DND-41 (cell line): ENCODE results near the gene DMRTA2.

Source experiments
- ATAC-seq: fragments of 200-7000 bp; cut with Tn5 transposase; 3 replicates; pipeline ENCODE4 v1.9.1; 2021; ENCODE audit warnings: low read depth; ENCODE audit not compliant: insufficient read depth
- DNase-seq: peaks from one replicate; pipeline ENCODE4 v3.0.0-alpha.2; 2020
- H2AFZ ChIP-seq: 2 replicates; pipeline ENCODE4 v1.6.0; 2012; ENCODE audit warnings: low read depth, low read length
- H3K27ac ChIP-seq: 2 replicates; pipeline ENCODE4 v1.5.1; 2012; ENCODE audit warnings: low read length, inconsistent platforms
- H3K27me3 ChIP-seq: fragments of 200-600 bp; sonication (generic); 2 replicates; pipeline ENCODE4 v1.6.0; 2012; ENCODE audit warnings: low read length, mild to moderate bottlenecking, inconsistent platforms; ENCODE audit not compliant: insufficient read depth, poor library complexity
- H3K36me3 ChIP-seq: 2 replicates; pipeline ENCODE4 v1.5.1; 2012; ENCODE audit warnings: low read length, inconsistent platforms; ENCODE audit not compliant: insufficient read depth
- H3K4me1 ChIP-seq: 2 replicates; pipeline ENCODE4 v1.5.1; 2012; ENCODE audit warnings: mild to moderate bottlenecking, low read length; ENCODE audit not compliant: insufficient read depth
- H3K4me2 ChIP-seq: 2 replicates; pipeline ENCODE4 v1.6.0; 2012; ENCODE audit warnings: mild to moderate bottlenecking, moderate library complexity, low read length, inconsistent platforms; ENCODE audit not compliant: insufficient read depth
- H3K4me3 ChIP-seq, 2 experiments: fragments of 200-600 bp in 1 of 2; shearing (Covaris generic) in 1 of 2; 2 replicates each; pipeline ENCODE4 v1.5.1; 2012 to 2016; ENCODE audit warnings: inconsistent platforms in 2 of 2, low read length in 2 of 2, mild to moderate bottlenecking in 2 of 2, low read depth in 1 of 2, moderate library complexity in 1 of 2
- H3K79me2 ChIP-seq: 2 replicates; pipeline ENCODE4 v1.6.0; 2012; ENCODE audit warnings: low read length, inconsistent platforms; ENCODE audit not compliant: insufficient read depth
- H3K9ac ChIP-seq: 2 replicates; pipeline ENCODE4 v1.6.0; 2012; ENCODE audit warnings: low read depth, mild to moderate bottlenecking, inconsistent platforms, low read length, moderate library complexity
- H3K9me3 ChIP-seq: 2 replicates; pipeline ENCODE4 v1.5.1; 2012; ENCODE audit warnings: low read length, moderate library complexity, mild to moderate bottlenecking, inconsistent platforms; ENCODE audit not compliant: insufficient read depth, severe bottlenecking
- H4K20me1 ChIP-seq: 2 replicates; pipeline ENCODE4 v1.6.0; 2012; ENCODE audit warnings: low read length; ENCODE audit not compliant: insufficient read depth
- EZH2 ChIP-seq: IDR thresholded peaks from 3 replicates; pipeline ENCODE4 v1.6.1; 2012; ENCODE audit warnings: borderline replicate concordance, low read depth, mild to moderate bottlenecking, moderate library complexity, low read length, inconsistent platforms; ENCODE audit not compliant: severe bottlenecking
- TF ChIP-seq, protein P1 (sequence below): IDR thresholded peaks from 2 replicates; pipeline ENCODE4 v1.5.1; 2012; ENCODE audit warnings: borderline replicate concordance, low read length, moderate library complexity, mild to moderate bottlenecking; ENCODE audit not compliant: poor library complexity, severe bottlenecking; ENCODE audit errors: extremely low read depth

DMRTA2 gene

DNA sequence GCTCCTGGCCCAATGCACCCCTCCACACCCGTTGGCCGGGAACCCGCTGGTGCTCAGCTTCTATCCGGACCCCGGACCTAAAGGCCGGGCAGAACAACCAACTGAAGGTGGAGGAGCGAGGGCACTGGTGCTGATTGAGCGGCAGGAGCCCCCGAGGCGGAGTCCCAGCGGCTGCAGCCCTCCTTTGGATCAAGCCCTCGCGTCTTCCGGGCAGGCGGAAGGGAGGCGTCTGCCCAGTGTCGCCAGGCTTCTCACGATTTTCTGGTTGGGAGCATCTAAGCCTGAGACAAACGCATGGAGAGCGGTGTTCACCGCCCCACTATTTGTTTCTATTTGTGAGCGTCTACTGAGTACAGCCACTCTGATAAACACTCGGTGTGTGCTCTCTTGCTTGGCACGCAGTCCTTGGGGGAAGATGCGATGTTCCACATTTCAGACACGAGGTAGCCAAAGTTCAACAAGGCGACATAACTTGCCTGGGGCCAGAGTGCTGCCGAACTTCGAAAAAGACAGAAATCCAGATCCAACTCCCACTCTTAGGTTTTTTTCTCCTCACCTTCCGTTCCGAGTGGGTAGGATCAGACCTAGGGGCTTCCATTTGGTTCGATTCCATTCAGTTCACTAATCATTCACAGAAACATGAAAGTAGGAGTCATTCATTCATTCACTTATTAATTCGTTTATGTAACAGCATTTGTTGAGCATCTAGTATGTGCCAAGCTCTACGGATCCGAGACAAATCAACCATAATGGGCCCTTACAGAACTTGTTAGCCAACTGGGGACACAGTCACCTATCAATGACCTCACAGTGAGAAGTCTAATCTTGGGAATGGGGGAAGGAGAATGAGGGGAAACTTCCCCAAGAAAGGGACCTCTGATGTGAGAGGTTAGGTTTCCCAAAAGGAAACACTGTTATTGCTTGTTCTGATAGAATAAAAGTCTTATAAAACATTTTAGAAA, 4.9 kb upstream of the DMRTA2 start:
- H3K9me3 ChIP-seq: no peaks in the 10 kb centered on the region
- no peak overlapping the region for H2AFZ ChIP-seq
- H3K36me3 ChIP-seq: no peaks in the 10 kb centered on the region
- no peaks in the 10 kb centered on the region for H3K27me3 ChIP-seq
- ATAC-seq (no peak), DNase-seq (no peak)
- no peaks in the 10 kb centered on the region for H4K20me1 ChIP-seq
- no peak overlapping the region for H3K4me2 ChIP-seq
- no peaks in the 10 kb centered on the region for H3K4me1 ChIP-seq
- no peak overlapping the region for H3K27ac ChIP-seq
- TF ChIP-seq, protein P1, sequence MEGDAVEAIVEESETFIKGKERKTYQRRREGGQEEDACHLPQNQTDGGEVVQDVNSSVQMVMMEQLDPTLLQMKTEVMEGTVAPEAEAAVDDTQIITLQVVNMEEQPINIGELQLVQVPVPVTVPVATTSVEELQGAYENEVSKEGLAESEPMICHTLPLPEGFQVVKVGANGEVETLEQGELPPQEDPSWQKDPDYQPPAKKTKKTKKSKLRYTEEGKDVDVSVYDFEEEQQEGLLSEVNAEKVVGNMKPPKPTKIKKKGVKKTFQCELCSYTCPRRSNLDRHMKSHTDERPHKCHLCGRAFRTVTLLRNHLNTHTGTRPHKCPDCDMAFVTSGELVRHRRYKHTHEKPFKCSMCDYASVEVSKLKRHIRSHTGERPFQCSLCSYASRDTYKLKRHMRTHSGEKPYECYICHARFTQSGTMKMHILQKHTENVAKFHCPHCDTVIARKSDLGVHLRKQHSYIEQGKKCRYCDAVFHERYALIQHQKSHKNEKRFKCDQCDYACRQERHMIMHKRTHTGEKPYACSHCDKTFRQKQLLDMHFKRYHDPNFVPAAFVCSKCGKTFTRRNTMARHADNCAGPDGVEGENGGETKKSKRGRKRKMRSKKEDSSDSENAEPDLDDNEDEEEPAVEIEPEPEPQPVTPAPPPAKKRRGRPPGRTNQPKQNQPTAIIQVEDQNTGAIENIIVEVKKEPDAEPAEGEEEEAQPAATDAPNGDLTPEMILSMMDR: no peak
- TF ChIP-seq EZH2: no peak
- H3K79me2 ChIP-seq: no peaks in the 10 kb centered on the region
- no peak overlapping the region for H3K4me3 ChIP-seq
- H3K9ac ChIP-seq: no peak overlapping the region

DNA sequence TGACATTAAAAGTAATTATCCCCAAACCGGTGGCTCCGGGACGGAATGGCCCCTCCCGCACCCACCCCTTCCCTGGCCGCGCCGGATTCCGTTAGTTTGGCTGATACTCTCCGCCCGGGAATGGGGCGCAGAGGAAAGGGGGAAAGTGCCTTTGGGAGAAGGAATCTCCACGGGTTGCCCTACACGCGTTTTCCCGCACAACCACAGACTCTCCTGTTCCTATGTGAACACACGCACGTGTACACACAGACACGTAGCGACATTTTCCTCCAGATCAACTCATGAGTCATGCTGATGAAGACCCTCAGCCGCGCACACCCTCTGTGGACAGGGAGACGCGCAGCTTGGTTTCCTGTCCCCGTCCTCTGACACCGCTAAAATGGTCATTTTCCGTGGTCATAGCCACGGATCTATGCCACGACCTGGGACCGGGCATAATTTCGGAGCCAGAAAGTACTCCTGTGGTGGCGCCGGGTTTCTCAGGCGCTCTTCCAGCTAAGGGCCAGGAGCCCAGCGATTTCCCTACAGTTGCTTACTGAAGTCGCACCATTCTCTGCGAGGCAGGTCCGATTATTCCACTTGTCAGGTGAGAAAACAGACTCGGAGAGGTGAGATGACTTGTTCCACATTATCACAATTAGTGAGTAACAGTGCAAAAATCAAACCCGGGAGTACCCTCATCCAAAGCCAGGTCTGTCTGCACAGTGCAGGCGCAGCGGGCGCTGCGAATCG, 4.0 kb upstream of the DMRTA2 start:
- DNase-seq (no peak), ATAC-seq (no peak)
- H3K27me3 ChIP-seq: no peaks in the 10 kb centered on the region
- H2AFZ ChIP-seq: no peak overlapping the region
- H3K9me3 ChIP-seq: no peaks in the 10 kb centered on the region
- no peak overlapping the region for H3K9ac ChIP-seq
- no peaks in the 10 kb centered on the region for H3K36me3 ChIP-seq
- H3K4me1 ChIP-seq: no peaks in the 10 kb centered on the region
- H3K4me3 ChIP-seq: no peak overlapping the region
- H4K20me1 ChIP-seq: no peaks in the 10 kb centered on the region
- H3K79me2 ChIP-seq: no peaks in the 10 kb centered on the region
- no peak for TF ChIP-seq EZH2
- TF ChIP-seq, protein P1: no peak
- no peak overlapping the region for H3K27ac ChIP-seq
- H3K4me2 ChIP-seq: no peak overlapping the region

DNA sequence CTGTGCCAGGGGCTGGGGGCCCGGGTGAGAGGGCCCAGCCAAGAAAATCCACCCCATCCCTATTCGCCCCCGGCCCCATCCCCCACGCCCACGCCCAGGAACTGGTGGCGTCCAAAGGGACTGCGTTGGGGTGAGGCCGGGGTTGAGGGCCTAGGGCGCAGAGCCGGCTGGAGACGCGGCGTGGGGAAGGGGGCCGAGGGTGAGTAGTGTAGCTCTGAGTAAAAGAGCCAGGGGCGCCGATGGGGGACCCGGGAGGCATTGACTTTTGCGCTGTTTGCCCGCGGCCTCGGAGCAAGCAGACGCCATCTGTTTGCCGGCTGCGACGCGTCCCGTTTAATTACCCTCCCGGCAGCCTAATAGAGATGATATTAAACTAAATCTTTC, 3.5 kb upstream of the DMRTA2 start:
- Histone ChIP-seq H4K20me1 (no peaks in the 10 kb centered on the region), H3K4me1 (no peaks in the 10 kb centered on the region), H3K27me3 (no peaks in the 10 kb centered on the region), H3K27ac (no peak overlapping the region), H3K79me2 (no peaks in the 10 kb centered on the region), H3K9me3 (no peaks in the 10 kb centered on the region), H3K9ac (no peak overlapping the region), H2AFZ (no peak overlapping the region), H3K4me3 (no peak overlapping the region), H3K4me2 (no peak overlapping the region), H3K36me3 (no peaks in the 10 kb centered on the region)
- DNase-seq: no peak
- TF ChIP-seq EZH2: no peak
- TF ChIP-seq, protein P1: no peak
- no peak for ATAC-seq
